RWPE2 (cell line): ENCODE data around the gene FAU.

Source experiments
- ATAC-seq: fragments of 200-7000 bp; cut with Tn5 transposase; 3 replicates; pipeline ENCODE4 v1.9.1; 2021; ENCODE audit warnings: low read depth
- DNase-seq: peaks from one replicate; pipeline ENCODE4 v3.0.0-alpha.2; 2020; ENCODE audit warnings: low spot score
- H3K27ac ChIP-seq: fragments of 450-650 bp; 2 replicates; pipeline ENCODE4 v1.5.1; 2017; ENCODE audit warnings: mild to moderate bottlenecking; ENCODE audit not compliant: poor library complexity, severe bottlenecking
- H3K27me3 ChIP-seq: fragments of 250-450 bp; sonication (Bioruptor Pico); 2 replicates; pipeline ENCODE4 v1.5.1; 2021; ENCODE audit warnings: mild to moderate bottlenecking, moderate library complexity; ENCODE audit not compliant: insufficient read depth, poor library complexity, severe bottlenecking
- H3K36me3 ChIP-seq: fragments of 250-450 bp; sonication (Bioruptor Pico); 2 replicates; pipeline ENCODE4 v1.5.1; 2020; ENCODE audit warnings: low read depth, mild to moderate bottlenecking, moderate library complexity
- H3K4me1 ChIP-seq: fragments of 250-450 bp; sonication (Bioruptor Pico); 2 replicates; pipeline ENCODE4 v1.5.1; 2021; ENCODE audit warnings: mild to moderate bottlenecking, moderate library complexity; ENCODE audit not compliant: insufficient read depth, poor library complexity, severe bottlenecking
- H3K4me3 ChIP-seq: fragments of 250-450 bp; sonication (Bioruptor Pico); 2 replicates; pipeline ENCODE4 v1.5.1; 2021; ENCODE audit warnings: mild to moderate bottlenecking, moderate library complexity; ENCODE audit not compliant: severe bottlenecking
- H3K9me3 ChIP-seq: fragments of 250-450 bp; sonication (Bioruptor Pico); 2 replicates; pipeline ENCODE4 v1.5.1; 2021; ENCODE audit warnings: mild to moderate bottlenecking, moderate library complexity; ENCODE audit not compliant: severe bottlenecking
- TF ChIP-seq, protein P1 (sequence below): fragments of 450-650 bp; IDR thresholded peaks from one replicate; pipeline ENCODE4 v1.5.1; 2017; ENCODE audit warnings: mild to moderate bottlenecking, moderate library complexity; ENCODE audit not compliant: poor library complexity, severe bottlenecking

The FAU gene

DNA sequence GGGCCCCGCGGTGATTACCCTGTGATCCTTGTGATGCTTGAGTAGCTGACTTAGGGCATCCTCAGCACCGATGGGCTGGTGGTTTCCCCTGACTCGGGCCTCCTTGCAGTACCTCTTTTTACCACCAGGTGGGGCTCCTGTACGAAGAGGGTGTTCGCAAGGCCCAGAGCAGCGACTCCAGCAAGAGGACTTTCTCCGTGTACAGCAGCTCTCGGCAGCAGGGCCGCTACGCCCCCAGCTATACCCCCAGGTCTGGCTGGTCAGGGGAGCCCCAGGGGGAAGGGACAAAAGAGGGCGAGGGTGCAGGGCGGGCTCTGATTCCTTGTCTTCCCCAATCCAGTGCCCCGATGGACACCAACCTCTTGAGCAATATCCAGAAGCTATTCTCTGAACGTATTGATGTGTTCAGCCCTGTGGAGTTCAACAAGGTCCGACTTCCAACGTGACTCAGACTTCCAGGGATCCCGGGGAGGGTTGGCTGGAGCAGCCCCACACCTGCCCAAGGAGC, 11.5 kb downstream of the FAU start:
- H3K4me3 ChIP-seq = no peak overlapping the region
- H3K27me3 ChIP-seq = no peaks in the 10 kb centered on the region
- H3K9me3 ChIP-seq = no peaks in the 10 kb centered on the region
- TF ChIP-seq, protein P1, sequence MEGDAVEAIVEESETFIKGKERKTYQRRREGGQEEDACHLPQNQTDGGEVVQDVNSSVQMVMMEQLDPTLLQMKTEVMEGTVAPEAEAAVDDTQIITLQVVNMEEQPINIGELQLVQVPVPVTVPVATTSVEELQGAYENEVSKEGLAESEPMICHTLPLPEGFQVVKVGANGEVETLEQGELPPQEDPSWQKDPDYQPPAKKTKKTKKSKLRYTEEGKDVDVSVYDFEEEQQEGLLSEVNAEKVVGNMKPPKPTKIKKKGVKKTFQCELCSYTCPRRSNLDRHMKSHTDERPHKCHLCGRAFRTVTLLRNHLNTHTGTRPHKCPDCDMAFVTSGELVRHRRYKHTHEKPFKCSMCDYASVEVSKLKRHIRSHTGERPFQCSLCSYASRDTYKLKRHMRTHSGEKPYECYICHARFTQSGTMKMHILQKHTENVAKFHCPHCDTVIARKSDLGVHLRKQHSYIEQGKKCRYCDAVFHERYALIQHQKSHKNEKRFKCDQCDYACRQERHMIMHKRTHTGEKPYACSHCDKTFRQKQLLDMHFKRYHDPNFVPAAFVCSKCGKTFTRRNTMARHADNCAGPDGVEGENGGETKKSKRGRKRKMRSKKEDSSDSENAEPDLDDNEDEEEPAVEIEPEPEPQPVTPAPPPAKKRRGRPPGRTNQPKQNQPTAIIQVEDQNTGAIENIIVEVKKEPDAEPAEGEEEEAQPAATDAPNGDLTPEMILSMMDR = peak; percentile 93
- DNase-seq = peak; percentile 71
- no peaks in the 10 kb centered on the region for H3K36me3 ChIP-seq
- peak overlapping the region; percentile 45 for H3K27ac ChIP-seq
- H3K4me1 ChIP-seq = peaks cover 5% of the 10 kb centered on the region
- ATAC-seq = peak; percentile 43

DNA sequence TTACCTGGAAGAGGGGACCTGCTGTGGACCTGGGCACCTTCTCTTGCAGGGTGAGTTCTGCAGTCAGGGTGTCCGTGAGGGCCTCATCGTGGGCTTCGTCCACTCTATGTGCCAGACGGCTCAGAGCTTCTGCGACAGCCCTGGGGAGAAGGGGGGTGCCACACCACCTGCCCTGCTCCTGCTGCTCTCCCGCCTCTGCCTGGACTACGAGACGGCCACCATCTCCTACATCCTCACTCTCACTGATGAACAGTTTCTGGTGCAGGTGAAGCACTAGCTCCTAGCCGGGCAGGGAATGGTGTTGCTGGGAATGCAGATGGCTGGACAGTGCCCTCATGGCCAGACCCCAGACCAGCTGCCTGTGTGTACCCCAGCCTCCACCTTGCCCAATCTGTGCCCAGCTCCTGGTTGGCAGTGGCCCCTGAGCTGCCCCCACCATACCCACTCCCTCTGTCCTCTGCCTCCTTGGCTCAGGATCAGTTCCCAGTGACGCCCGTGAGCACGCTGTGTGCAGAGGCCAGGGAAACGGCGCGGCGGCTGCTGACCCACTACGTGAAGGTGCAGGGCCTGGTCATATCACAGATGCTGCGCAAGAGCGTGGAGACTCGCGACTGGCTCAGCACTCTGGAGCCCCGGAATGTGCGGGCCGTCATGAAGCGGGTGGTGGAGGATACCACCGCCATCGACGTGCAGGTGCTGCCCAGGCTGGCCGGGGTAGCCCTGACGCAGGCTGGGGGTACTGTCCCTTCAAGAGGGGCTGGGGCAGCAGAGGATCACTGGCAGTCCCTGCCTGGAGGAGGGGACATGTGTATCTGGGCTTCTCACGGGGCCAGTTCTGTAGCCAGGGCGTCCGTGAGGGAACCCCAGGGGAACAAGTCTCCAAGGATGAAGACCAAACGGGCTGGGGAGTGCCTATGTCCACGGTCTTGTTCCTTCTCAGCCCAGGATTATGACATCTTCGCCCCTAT, 12.4 kb downstream of the FAU start:
- H3K4me3 ChIP-seq = no peak overlapping the region
- no peaks in the 10 kb centered on the region for H3K9me3 ChIP-seq
- H3K27me3 ChIP-seq = no peaks in the 10 kb centered on the region
- ATAC-seq (no peak), DNase-seq (peak; percentile 62)
- no peak overlapping the region for H3K27ac ChIP-seq
- H3K36me3 ChIP-seq = 0 out of 2 replicates have a peak, but pooled peaks cover 3% of the 10 kb centered on the region
- H3K4me1 ChIP-seq = peaks cover 5% of the 10 kb centered on the region
- TF ChIP-seq, protein P1 = no peak

DNA sequence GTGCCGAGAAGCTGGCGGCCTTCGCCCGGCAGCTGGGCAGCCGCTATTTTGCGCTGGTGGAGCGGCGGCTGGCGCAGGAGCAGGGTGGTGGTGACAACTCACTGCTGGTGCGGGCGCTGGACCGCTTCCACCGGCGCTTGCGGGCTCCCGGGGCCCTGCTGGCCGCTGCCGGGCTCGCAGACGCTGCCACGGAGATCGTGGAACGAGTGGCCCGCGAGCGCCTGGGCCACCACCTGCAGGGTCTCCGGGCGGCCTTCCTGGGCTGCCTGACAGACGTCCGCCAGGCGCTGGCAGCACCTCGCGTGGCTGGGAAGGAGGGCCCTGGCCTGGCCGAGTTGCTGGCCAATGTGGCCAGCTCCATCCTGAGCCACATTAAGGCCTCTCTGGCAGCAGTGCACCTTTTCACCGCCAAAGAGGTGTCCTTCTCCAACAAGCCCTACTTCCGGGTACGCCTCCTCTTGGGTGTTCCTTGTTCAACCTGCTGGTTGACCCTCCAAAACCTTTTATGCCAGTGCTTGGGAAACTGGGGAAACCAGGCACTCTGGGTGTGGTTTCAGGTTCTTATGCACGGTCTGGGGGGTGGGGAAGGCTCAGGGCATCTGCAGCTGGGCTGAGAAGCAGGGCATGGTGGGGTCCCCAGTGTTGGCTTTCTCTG, 13.3 kb downstream of the FAU start:
- DNase-seq = peak; percentile 48
- Histone ChIP-seq H3K4me1 (peaks cover 5% of the 10 kb centered on the region), H3K36me3 (0 out of 2 replicates have a peak, but pooled peaks cover 3% of the 10 kb centered on the region), H3K27ac (no peak overlapping the region), H3K9me3 (no peaks in the 10 kb centered on the region), H3K27me3 (no peaks in the 10 kb centered on the region), H3K4me3 (no peak overlapping the region)
- TF ChIP-seq, protein P1 = no peak
- no peak for ATAC-seq

DNA sequence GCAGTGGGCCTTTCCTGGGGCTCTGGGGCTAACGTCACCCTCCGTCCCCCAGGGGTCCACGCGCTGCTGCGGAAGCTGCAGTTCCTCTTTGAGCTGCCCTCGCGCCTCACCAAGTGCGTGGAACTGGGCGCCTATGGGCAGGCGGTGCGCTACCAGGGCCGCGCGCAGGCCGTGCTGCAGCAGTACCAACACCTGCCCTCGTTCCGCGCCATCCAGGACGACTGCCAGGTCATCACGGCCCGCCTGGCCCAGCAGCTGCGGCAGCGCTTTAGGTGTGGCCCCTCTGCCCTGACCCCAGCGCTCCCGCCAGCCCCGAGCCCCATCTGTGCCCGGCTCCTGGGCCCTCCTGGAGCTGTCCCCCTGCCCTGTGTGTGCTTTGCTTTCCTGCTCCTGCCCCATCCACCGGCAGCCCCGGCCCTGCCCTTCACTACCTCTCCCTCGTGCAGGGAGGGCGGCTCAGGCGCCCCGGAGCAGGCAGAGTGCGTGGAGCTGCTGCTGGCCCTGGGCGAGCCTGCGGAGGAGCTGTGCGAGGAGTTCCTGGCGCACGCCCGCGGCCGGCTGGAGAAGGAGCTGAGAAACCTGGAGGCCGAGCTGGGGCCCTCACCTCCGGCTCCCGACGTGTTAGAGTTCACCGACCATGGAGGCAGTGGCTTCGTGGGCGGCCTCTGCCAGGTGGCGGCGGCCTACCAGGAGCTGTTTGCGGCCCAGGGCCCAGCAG, 14.0 kb downstream of the FAU start:
- DNase-seq (peak; percentile 59), ATAC-seq (no peak)
- Histone ChIP-seq H3K4me3 (no peak overlapping the region), H3K9me3 (no peaks in the 10 kb centered on the region), H3K27ac (no peak overlapping the region), H3K4me1 (no peaks in the 10 kb centered on the region), H3K36me3 (0 out of 2 replicates have a peak, but pooled peaks cover 3% of the 10 kb centered on the region), H3K27me3 (no peaks in the 10 kb centered on the region)
- TF ChIP-seq, protein P1 = no peak
